SKM-1 treated with dmso at 0.1 percent for 144 hours (cell line): ENCODE measurements around the gene CHMP1A.

ENCODE experiments used
- DNase-seq: peaks from one replicate; lab custom pipeline; 2025; ENCODE audit not compliant: unreplicated experiment; lab: John Stamatoyannopoulos, UW

Gene CHMP1A

GRCh38 chr16:89624777-89625761 lies 32.4 kb downstream of the CHMP1A start:
- DNase-seq: no peak

DNA sequence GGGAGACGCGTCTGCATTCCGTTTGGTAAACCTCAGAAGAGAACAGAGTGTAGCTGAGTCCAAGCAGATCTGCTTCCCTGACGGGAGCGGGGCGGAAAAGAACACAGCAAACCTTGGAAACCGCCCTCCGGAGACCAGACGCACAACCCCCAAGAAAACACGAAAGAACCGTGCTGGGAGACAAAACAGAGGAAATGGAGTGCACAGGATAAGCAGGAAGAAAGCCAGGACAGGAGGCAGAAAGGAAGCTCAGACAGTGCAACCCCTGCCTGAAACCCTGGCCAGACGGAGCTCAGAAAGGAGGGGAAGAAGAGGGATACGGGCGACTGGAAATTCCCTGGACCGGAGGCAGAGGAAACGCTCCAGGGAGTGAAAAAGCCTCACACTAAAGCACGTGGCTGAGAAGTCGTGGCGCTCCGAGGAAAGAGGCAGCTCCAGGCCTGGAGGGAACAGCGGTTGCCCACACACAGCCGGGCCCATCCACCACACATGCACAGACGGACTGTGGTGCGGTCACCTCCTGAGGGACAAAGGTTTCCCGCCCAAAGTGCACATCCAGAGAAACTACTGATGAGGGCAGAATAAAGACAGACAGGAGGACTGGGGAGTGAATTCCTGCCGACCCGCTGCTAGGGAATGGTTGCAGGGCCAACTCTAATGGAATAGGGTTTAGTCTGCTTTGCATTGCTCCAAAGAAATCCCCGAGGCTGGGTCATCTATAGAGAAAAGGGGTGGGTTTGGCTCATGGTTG lies 33.8 kb downstream of the CHMP1A start:
- DNase-seq: no peak

DNA sequence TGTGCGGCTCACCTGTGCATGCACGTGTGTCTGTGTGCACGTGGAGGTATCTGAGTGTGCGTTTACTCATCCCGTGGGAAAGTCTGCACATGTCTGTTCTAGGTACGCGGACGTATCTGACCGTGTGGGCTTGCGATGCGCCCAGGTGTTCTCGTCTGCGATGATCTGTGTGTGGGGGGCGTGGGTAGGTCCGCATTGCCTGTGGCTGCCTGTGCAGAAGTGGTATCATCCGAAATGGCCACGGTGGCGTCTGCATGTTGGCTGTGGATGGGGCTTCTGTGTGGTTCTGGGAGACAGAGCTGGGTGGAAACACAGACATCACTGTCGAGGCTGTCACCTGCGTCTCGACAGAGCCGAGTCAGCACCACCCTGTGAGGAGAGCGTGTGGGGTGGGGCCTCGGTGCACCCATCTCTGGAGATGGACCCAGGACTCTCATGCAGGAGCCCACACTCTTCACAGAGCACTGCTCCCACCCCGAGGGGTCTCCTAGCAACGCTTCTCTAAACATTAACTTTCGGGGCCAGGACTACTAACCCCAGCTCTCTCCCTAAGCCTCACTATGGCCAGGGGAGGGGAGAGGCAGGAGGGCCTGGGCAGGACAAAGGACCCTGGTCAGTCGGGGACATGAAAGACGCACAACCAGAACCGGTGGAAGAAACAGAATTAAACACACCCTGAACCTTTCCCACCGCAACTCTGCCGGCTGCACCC lies 35.7 kb downstream of the CHMP1A start:
- DNase-seq: no peak

GRCh38 chr16:89621136-89621697 lies 36.3 kb downstream of the CHMP1A start:
- no peak for DNase-seq

GRCh38 chr16:89620406-89620841 lies 37.1 kb downstream of the CHMP1A start:
- no peak for DNase-seq

- DNase-seq: no peak
Observed at GRCh38 chr16:89619840-89620239, 37.7 kb downstream of the CHMP1A start.

DNA sequence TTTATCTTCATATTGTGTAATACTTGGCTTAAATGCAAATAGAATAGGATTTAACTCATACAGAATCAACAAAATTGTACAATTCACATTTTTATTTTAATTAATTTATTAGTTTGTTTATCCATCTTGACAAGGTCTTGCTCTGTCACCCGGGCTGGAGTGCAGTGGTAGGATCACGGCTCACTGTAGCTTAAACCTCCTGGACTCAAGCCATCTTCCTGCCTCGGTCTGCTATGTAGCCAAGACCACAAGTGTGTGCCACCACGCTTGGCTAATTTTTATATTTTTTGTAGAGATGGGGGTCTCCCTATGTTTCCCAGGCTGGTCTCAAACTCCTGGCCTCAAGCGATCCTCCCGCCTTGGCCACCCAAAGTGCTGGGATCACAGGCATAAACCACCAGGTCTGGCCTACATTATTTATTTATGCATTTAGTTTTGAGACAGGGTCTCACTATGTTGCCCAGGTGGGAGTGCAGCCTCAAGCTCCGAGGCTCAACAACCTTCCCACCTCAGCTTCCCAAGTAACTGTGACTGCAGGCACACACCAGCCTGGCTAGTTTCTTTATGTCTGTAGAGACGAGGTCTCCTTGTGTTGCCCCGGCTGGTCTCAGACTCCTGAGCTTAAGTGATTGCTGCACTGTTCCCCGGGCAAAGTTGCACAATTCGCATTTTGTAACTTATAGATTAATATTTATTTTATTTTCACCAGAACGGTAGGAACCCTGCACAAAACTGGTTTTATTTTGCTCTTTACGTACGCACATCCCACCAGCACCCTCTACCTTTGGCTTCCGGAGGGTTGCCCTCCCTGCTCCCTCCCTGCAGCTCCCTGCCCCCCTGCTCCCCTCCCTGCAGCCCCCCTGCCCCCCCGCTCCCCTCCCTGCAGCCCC lies 39.2 kb downstream of the CHMP1A start:
- DNase-seq: no peak

DNA sequence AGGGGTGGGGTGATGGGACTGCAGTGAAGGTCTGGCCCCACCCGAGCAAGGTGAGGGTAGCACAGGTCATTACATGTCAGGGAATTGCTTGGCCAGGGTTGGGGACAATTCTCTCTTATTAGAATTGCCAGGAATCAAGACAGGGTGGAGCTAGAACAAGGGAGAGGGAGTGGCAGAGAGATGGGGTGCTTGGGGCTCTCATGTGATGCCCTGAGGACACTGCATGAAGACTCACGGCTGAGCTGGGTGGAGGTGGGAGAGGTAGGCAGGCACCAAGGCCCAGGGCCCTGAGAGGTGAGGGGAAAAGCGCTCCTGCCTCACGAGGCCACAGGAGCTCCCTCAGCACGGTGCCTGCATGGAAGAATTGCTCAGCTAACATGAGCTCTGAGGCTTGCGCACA lies 40.5 kb downstream of the CHMP1A start:
- DNase-seq: no peak

DNA sequence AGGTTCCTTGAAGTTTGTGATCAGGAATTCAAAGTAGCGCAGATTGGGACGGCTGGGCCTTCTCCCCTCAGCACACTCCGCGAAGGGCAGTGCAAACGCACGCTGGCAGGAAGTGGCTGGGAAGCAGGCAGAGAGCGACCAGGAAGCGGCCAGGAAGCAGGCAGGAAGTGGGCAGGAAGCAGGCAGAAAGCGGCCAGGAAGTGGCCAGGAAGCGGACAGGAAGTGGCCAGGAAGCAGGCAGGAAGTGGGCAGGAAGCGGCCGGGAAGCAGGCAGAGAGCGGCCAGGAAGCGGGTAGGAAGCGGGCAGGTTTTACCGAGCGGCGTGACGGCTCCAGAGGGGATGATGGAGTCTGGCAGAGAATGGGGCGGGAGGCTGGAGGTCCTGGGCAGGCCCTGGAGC lies 40.9 kb downstream of the CHMP1A start:
- no peak for DNase-seq

DNA sequence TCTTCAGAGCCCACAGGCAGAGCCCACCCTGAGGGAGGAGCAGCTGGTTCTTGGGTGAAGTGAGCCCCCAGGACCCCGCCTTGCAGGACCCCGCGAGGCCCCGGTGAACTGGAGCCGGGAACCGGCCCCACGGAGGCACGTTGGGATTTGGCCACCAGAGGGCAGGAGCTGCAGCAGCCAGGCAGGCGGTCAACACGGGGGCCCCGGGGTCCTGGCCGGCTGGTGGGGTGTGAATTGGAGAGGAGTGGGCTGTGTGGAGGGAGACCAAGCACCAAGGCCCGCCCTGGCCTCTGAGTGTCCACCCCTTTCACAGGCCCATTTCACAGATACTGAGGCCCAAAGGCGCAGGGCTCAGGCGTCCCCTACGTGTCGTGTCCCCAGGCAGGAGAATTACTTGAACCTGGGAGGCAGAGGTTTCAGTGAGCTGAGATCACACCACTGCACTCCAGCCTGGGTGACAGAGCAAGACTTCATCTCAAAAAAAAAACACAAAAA lies 41.9 kb downstream of the CHMP1A start:
- no peak for DNase-seq

DNA sequence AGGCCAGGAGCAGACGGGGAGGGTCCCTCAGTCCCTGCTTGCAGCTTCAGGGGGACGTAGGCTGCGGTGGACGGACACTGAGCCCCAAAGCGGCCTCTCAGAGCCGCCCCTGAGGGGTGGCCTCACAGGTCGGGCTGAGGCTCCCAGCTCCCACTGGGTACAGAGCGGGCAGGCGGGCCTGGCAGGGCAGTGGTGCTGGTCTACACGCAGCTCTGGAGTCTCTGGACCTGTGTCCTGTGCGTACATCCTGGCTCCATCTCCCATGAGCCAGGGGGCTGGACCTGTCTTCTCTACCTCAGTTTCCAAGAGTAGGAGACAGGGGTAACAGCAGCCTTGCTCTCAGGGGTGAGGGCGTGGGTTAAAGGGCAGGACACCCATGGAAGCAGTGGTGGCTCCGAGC lies 42.3 kb downstream of the CHMP1A start:
- DNase-seq: no peak

DNA sequence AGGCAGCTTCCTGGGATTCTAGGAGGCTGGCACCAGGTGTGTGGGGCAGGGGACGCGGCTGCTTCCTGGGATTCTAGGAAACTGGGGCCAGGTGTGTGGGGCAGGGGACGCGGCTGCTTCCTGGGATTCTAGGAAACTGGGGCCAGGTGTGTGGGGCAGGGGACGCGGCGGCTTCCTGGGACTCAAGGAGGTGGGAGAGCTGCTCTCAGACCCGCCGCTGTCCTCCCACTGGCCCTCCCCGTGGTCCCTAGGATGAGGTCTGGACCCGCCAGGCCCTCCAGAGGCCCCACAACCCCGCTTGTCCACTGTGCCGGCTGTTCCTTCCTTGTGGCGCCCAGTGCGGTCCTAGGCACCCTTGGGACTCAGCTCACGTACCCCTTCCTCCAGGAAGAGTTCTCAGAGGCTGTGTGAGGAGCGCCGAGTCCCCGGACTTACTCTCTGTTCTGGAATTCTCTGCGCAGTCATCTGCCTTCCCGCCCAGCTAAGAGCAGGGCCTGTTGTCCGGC lies 43.5 kb downstream of the CHMP1A start:
- DNase-seq: no peak

DNA sequence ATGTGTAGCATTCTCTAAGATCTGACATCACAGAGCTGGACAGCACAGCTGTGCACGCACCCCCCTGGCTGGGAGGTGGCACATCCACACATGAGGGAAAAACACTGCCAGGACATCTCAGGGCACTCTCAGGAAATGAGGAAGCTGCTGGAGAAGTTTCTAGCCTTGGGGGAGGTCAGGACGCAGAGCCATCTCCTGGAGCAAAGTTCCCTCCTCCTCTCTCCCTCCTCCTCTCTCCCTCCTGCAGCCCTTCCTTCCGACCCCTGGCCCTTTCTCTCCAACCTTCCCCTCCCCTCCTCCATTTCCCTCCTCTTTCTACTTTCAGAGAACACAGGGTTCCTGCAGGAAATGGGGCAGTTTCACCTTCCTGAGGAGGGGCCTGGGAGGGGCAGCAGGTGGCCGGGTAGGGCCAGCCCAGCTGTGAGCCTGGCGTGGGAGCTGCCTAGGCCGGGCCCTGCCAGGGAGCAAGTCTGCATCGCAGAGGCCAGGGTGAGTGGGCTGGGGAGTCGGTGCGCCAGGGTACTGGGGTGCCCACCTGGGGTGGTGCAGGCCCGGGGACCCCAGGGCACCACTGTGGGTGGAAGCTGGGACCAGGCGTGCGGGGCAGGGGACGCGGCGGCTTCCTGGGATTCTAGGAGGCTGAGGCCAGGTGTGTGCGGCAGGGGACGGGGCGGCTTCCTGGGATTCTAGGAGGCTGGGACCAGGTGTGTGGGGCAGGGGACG lies 44.1 kb downstream of the CHMP1A start, which contains the start of gene DPEP1:
Gene DPEP1 (plus strand): TSS at position 412 of the 723 bp plus-strand sequence. CDS start 16,769 bp downstream, outside the sequence.
- DNase-seq: no peak

GRCh38 chr16:89612415-89613166 lies 44.9 kb downstream of the CHMP1A start:
- no peak for DNase-seq

- DNase-seq: no peak
Observed at GRCh38 chr16:89610108-89610453, 47.4 kb downstream of the CHMP1A start.

DNA sequence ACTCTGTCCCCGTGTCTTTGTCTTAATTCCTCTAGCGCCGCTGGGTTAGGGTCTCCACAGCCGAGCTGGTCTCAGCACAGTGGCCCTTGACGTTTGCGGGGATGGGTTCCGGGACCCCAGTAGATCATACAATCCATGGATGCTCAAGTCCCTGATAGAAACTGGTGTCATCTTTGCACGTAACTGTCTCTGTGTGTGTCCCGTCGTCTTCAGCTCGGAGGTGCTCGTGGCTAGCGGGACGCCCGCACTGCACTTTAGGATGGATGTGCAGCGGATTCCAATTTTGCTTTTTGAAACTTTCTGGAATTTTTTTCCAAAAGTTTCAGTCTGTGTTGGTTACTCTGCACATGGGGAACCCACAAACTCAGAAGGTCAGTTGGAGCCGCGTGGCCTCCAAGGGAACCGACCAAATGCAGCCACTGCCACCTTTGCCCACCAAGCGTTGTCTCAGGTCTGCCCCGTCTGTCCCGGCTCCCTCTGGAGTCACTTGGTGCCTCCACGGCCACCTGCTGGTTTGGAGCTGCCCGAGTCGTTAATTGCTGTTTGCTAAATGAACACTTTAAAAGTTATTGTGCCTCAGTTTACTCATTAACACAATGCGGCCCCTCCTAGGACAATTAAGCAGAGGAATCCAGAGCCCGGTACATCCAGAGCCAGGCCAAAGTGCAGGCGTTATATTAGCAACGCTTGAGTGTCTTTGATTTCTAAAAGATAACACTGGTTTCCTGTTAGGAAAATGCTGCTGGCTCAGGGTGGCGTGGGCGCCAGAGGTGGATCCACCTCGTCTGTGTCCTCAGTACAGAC lies 49.4 kb downstream of the CHMP1A start:
- no peak for DNase-seq

DNA sequence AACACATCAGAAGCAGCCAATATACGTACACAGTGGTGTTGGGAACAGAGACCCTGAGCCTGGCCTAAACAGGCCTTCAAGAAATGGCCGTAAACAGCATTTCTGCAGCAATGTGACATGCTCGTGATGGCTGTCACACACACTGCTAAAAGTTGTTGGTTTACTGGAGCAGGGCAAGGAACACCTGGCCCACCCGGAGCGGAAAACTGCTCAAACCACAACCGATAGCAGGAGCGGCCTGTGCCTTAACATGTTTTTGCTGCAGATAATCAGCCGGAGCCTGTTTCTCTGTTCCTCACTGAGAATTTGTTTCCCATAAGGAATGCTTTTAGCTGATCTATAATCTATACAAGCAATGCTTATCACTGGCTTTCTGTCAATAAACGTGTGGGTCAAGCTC lies 50.1 kb downstream of the CHMP1A start:
- no peak for DNase-seq
